C4-2B (cell line): ENCODE measurements around the gene HECTD3.
"Not testable (repeated sequence)": the region's sequence is repeated elsewhere in the genome, so short reads cannot be mapped to it uniquely, and the experiment has no call there.

ENCODE experiments used
- H3K27ac ChIP-seq: fragments of 450-650 bp; 2 replicates; pipeline ENCODE4 v1.5.1; 2017
- ZFX ChIP-seq: fragments of 450-650 bp; IDR thresholded peaks from 2 replicates; pipeline ENCODE4 v1.6.1; 2017
- TF ChIP-seq, protein P1 (sequence below): fragments of 450-650 bp; conservative IDR thresholded peaks from 2 replicates; pipeline ENCODE4 v1.5.1; 2017; ENCODE audit warnings: mild to moderate bottlenecking

HECTD3 gene

DNA sequence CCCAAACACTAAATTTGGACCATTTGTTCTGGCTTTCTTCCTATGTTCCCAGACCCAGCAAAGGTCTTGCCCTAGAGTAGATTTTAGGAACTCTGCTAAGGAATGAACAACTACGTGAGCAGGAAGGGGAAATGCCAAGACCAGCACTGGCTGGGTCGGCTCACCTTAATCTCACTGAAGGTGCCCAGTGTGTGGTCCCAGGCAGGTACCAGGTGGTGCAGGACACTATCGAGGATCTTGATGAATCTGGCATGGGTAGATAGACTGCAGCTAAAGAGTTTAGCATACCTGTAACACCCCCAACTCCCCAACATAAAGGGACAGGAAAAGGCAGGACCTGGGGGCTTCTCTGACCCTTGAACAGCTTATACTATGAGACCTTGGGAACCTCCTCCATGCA lies 3.0 kb downstream of the HECTD3 start:
- TF ChIP-seq ZFX: no peak
- TF ChIP-seq, protein P1, sequence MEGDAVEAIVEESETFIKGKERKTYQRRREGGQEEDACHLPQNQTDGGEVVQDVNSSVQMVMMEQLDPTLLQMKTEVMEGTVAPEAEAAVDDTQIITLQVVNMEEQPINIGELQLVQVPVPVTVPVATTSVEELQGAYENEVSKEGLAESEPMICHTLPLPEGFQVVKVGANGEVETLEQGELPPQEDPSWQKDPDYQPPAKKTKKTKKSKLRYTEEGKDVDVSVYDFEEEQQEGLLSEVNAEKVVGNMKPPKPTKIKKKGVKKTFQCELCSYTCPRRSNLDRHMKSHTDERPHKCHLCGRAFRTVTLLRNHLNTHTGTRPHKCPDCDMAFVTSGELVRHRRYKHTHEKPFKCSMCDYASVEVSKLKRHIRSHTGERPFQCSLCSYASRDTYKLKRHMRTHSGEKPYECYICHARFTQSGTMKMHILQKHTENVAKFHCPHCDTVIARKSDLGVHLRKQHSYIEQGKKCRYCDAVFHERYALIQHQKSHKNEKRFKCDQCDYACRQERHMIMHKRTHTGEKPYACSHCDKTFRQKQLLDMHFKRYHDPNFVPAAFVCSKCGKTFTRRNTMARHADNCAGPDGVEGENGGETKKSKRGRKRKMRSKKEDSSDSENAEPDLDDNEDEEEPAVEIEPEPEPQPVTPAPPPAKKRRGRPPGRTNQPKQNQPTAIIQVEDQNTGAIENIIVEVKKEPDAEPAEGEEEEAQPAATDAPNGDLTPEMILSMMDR: no peak
- no peak overlapping the region for H3K27ac ChIP-seq

DNA sequence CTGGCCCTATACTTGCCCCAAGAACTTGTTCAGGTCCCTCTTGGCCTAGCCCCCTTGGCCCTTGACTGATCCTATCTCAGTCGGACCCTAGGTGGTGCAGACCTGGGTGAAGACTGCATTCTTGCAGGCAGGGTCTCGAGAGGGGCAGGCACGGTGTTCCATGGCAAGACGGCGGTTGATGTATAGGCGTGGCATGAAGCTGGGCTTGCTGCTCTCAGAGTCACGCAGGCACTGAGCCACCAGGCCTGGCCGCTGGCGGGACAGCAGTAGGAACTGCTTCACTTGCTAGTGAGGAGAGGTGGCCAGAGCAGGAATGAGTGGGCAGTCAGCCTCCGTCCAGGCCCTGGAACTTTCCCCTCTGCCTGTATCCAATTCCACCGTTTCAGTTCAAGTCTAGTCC lies 3.8 kb downstream of the HECTD3 start:
- H3K27ac ChIP-seq: no peak overlapping the region
- TF ChIP-seq ZFX: no peak
- TF ChIP-seq, protein P1: no peak

DNA sequence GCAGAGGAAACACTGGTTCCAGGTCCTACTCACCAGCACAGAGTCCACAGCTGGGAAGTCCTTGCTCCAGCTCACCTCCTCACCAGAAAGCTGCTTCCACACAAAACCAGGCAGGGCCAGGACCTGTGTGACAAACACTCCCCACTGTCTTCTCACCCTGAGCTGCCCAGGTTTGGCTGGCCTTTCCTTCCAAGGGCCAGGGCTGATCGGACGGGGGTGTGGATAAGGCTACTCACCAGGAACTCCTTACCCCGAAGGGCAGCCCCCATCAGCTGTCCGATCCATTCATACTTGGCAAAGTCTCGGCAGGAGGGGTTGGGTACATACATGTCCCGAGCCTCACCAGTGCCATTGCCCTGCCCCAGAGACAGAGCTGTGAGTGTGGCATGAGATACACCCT lies 5.4 kb downstream of the HECTD3 start:
- H3K27ac ChIP-seq: no peak overlapping the region
- TF ChIP-seq, protein P1: no peak
- no peak for TF ChIP-seq ZFX

DNA sequence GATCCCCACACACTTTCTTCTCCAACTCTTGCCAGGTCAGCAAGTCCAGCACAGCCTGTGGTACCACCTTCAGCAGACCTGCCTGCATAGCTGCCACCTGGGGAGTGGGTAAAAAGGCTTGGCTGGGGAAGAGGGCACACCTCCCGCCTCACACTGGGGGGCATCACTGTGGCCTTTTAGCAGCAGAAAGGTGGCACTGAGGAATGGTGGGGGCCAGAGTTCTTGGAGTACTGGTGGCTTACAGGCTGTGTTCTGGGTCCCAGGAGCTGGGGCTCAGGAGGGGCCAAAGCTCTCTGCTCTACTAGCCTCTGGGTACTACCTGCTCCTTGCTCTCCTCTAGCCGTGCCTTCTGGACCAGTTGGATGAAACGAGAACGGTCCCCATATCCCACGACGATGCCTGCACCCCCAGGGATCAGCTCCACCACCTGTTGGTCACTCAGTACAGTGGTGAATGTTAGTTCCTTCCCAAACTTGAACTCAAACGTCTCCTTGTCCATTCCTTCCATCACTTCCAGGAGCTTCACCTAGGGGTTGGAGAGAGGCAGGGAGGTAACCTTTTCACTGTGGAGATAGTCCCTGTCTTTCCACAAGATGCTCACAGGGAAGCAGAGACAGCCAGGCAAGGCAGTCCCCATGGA lies 6.7 kb downstream of the HECTD3 start:
- no peak overlapping the region for H3K27ac ChIP-seq
- TF ChIP-seq, protein P1: no peak
- TF ChIP-seq ZFX: no peak

DNA sequence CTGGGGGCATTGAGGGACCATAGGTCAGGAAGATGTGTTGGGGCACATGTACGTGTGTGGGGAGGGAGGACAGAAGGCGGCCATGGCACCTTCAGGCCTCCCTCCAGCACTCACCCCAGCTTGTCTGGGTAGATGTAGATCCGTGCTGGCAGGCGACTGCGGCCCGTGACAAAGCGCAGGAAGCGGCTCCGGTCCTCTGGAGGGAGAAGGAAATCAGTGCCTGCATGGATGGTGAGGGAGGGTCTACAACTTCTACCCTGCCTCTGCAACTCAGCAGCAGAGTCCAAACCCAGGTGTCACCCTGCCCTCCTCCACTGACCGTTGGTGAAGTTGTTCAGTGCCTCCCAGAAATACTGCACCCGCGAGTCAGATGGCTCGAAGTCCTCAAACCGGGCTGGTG lies 7.4 kb downstream of the HECTD3 start:
- no peak overlapping the region for H3K27ac ChIP-seq
- TF ChIP-seq, protein P1: no peak
- no peak for TF ChIP-seq ZFX

DNA sequence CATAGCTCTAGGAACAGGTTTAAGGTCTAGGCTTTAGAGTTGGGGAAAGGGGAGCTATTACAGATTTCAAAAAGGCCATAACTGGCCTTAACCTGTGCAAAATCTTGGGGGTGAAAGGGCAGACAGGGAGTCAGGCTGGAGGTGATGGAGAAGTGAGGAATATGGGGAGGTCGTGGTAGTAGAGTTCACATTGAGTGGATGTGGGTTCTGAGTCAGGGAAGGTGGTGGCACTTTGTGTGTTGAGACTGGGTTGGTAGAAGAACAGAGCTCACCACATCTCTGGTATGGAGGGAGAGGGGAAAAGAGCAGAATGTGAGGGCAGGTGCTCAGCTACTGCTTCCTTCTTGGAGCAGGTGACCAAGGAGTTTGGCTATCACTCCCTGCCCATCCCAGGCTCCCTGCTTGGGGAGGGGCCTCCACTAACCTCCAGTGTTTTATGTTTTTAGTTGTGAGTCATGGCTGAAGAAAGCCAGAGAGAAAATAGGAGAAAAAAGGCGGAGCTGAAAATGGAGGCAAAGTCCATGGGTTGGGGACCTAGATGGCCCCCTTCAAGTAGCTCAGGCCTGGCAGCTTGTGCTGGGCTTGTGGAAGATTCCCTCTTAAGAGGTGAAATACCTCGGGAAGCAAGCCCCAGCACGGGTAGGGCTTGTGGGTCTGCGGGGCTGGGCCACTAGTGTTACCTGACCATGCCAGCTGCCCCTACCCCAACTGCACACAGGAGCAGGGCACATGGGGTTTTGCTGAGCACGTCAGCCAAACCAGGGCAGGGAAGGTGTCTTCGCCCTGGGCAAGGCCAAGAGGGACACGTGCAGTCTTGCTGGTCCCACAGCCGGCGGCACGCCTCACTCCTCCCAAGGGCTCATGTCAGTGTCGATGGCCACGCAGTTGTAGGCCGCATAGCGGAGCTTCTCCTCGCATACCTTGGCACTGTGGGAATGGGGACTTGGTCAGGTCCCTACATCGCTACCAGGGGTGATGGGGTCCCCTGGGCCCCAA lies 8.2 kb downstream of the HECTD3 start:
- no peak overlapping the region for H3K27ac ChIP-seq

DNA sequence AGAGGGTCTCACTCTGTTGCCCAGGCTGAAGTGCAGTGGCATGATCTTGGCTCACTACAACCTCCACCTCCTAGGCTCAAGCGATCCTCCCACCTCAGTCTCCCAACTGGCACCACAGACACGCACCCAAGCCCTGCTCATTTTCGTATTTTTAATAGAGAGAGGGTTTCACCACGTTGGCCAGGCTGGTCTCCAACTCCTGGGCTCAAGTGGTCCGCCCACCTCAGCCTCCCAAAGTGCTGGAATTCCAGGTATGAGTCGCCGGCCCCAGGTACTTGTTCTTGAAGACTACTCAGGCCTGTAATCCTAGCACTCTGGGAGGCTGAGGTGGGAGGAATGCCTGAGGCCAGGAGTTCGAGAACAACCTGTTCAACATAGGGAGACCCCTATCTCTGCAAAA lies 9.5 kb downstream of the HECTD3 start:
- H3K27ac ChIP-seq: not testable (repeated sequence)

More for the DNA sequence above, 8.2 kb downstream of the HECTD3 start:
- no peak for TF ChIP-seq ZFX
- TF ChIP-seq, protein P1: no peak
